PC-3 (cell line): ENCODE measurements around the gene IL17B. TPM values are rescaled to one million over a fixed set of nuclear protein-coding genes. Genes with fewer than 3 reads are reported as not detected.
A peak's percentile ranks its signal among the peaks of the same experiment; 100 is the strongest.

Source experiments
- ATAC-seq: fragments of 200-7000 bp; cut with Tn5 transposase; 2 replicates; pipeline ENCODE4 v1.9.1; 2020; ENCODE audit warnings: mild to moderate bottlenecking, moderate library complexity
- BruUV-seq: library from RNA; stranded (reverse); fragments of 400-500 nt; replicated peaks from 2 replicates; lab custom pipeline; 2021; lab: Mats Ljungman, UMichigan
- CTCF ChIA-PET: fragments of 300-600 bp; sonication (Branson Sonifier 250); formaldehyde crosslinking; loops from one replicate; lab custom pipeline; 2022; ENCODE audit warnings: antibody characterized with exemption; lab: Charles Lee
- POLR2A ChIA-PET: fragments of 300-600 bp; sonication (Branson Sonifier 250); formaldehyde crosslinking; loops from one replicate; lab custom pipeline; 2022; ENCODE audit warnings: antibody characterized with exemption; ENCODE audit not compliant: unreplicated experiment; lab: Charles Lee
- DNase-seq: peaks from one replicate; pipeline ENCODE4 v3.0.0-alpha.2; 2015
- H2AFZ ChIP-seq: fragments of 300-600 bp; sonication (generic); 2 replicates; pipeline ENCODE4 v1.6.0; 2016; ENCODE audit warnings: antibody characterized with exemption, low read length
- H3F3A ChIP-seq: fragments of 300-600 bp; sonication (generic); one replicate; pipeline ENCODE4 v1.6.0; 2017; ENCODE audit warnings: antibody characterized with exemption, low read length, control low read depth, mild to moderate bottlenecking; ENCODE audit not compliant: unreplicated experiment
- H3K27ac ChIP-seq: fragments of 300-600 bp; sonication (generic); 2 replicates; pipeline ENCODE4 v1.5.1; 2016; ENCODE audit warnings: mild to moderate bottlenecking, low read length
- H3K27me3 ChIP-seq: fragments of 300-600 bp; sonication (generic); 2 replicates; pipeline ENCODE4 v1.6.1; 2016; ENCODE audit warnings: low read length, mixed read lengths
- H3K36me3 ChIP-seq: fragments of 300-600 bp; sonication (generic); 2 replicates; pipeline ENCODE4 v1.6.1; 2016; ENCODE audit warnings: low read depth, mixed run types, low read length, mixed read lengths
- H3K4me1 ChIP-seq: fragments of 300-600 bp; sonication (generic); 2 replicates; pipeline ENCODE4 v1.5.1; 2016; ENCODE audit warnings: low read length; ENCODE audit not compliant: insufficient read depth
- H3K4me2 ChIP-seq: fragments of 300-600 bp; sonication (generic); 2 replicates; pipeline ENCODE4 v1.6.0; 2016; ENCODE audit warnings: low read length
- H3K4me3 ChIP-seq: fragments of 300-600 bp; sonication (generic); 2 replicates; pipeline ENCODE4 v1.5.1; 2016; ENCODE audit warnings: mild to moderate bottlenecking, low read length, mixed read lengths
- H3K79me2 ChIP-seq: fragments of 300-600 bp; sonication (generic); 2 replicates; pipeline ENCODE4 v1.6.1; 2017; ENCODE audit warnings: low read length, mixed read lengths
- H3K9ac ChIP-seq: fragments of 300-600 bp; sonication (generic); 2 replicates; pipeline ENCODE4 v1.6.0; 2016; ENCODE audit warnings: mild to moderate bottlenecking, low read length
- H3K9me2 ChIP-seq: fragments of 300-600 bp; sonication (generic); replicated peaks from 2 replicates; pipeline ENCODE4 v1.6.1; 2016; ENCODE audit warnings: mixed run types, low read length, mixed read lengths
- H3K9me3 ChIP-seq: fragments of 300-600 bp; sonication (generic); 2 replicates; pipeline ENCODE4 v1.6.1; 2016; ENCODE audit warnings: low read length, mixed read lengths
- H4K20me1 ChIP-seq: fragments of 300-600 bp; sonication (generic); 2 replicates; pipeline ENCODE4 v1.6.1; 2016; ENCODE audit warnings: low read length, mixed read lengths
- CTCF ChIP-seq: fragments of 300-600 bp; sonication (generic); conservative IDR thresholded peaks from 2 replicates; pipeline ENCODE4 v1.5.1; 2017; ENCODE audit warnings: antibody characterized with exemption, low read depth, mild to moderate bottlenecking, low read length
- EZH2 ChIP-seq: fragments of 300-600 bp; sonication (generic); IDR thresholded peaks from one replicate; pipeline ENCODE4 v1.6.1; 2017; ENCODE audit warnings: antibody characterized with exemption, mild to moderate bottlenecking, low read length; ENCODE audit not compliant: unreplicated experiment
- EZH2phosphoT487 ChIP-seq: fragments of 300-600 bp; sonication (generic); IDR thresholded peaks from 2 replicates; pipeline ENCODE4 v1.6.1; 2018; ENCODE audit warnings: mild to moderate bottlenecking, antibody characterized with exemption, low read length, borderline replicate concordance
- intact Hi-C: fragments of 100-400 bp; cut with micrococcal nuclease; formaldehyde crosslinking; loops from 2 replicates; pipeline ENCODE4 v1.9.0; 2023
- total RNA-seq: library from RNA; depleted of rRNA; stranded (reverse); fragments of >200 nt; gene quantifications from 2 replicates; pipeline ENCODE4 v1.2.3, GENCODE V29; 2014

IL17B gene
- total RNA-seq, 1 experiment from 2014 or later: not detected

DNA sequence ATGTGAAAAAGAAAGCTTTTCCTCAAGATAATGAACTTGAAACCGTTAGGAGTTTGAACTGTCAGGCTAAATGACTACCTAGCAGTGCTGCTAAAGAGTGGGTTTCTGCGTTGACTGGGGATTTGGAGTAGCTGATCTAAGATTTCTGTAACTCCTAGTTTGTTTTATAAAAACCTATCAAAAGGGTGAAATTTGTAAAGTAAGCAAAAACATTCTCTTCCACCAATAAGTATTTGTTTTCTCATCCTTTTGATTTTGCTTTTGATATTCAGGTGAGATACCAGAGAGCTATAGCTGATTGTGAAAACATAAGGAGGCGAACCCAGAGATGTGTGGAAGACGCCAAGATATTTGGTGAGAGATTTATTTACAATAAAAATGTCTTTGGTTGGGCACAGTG is 29.7 kb downstream of the IL17B start:
- Histone ChIP-seq H3K4me1 (peaks cover 20% of the 10 kb centered on the region), H3K4me3 (no peak overlapping the region), H3K27me3 (no peaks in the 10 kb centered on the region), H3K9me3 (no peaks in the 10 kb centered on the region), H2AFZ (no peak overlapping the region), H3K79me2 (peaks cover 79% of the 10 kb centered on the region), H3K9ac (no peak overlapping the region), H3K4me2 (no peak overlapping the region), H3K36me3 (peaks cover 74% of the 10 kb centered on the region), H3K9me2 (no peaks in the 10 kb centered on the region), H3K27ac (no peak overlapping the region), H3F3A (no peaks in the 10 kb centered on the region), H4K20me1 (peaks cover 19% of the 10 kb centered on the region)
- TF ChIP-seq EZH2 (no peak), CTCF (no peak), EZH2phosphoT487 (no peak)
- ChIA-PET CTCF (interaction anchor here (0.7 kb wide), 1 partner anchor 18 kb away, joined by 4 read pairs; no protein-coding TSS in a partner anchor), POLR2A (no interaction called here)
- ATAC-seq: no peak
- no TSS peak for BruUV-seq
- intact Hi-C loops: loop anchor here (5.0 kb wide), 1 partner anchor 207 kb away; the partner anchor contains the start of gene ABLIM3
- DNase-seq: no peak

DNA sequence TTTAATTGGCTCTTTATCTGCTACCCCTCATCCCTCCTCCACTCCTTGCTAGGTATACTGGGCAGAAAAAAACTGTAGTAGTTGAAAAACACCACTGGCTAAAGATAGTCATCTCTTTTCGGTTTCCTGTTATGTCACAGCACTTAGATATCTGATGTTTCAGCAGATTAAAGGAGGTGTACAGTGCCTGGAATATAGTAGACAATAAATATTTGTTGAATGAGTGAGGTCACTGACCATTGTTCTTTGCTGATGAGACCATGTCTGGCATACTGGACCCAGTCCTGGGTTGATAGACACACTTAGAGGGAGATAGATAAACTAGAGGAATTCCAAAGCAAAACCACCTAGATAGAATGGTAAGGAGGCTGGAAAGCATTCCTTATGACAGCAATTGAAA is 30.6 kb downstream of the IL17B start:
- no peak overlapping the region for H3K27ac ChIP-seq
- H3K4me1 ChIP-seq: peaks cover 22% of the 10 kb centered on the region
- CTCF ChIA-PET: no interaction called here
- peaks cover 65% of the 10 kb centered on the region for H3K36me3 ChIP-seq
- no peak overlapping the region for H2AFZ ChIP-seq
- H4K20me1 ChIP-seq: peaks cover 19% of the 10 kb centered on the region
- no peaks in the 10 kb centered on the region for H3F3A ChIP-seq
- no TSS peak for BruUV-seq
- ATAC-seq (no peak), DNase-seq (no peak)
- POLR2A ChIA-PET: no interaction called here
- intact Hi-C loops: loop anchor here (5.0 kb wide), 1 partner anchor 206 kb away; the partner anchor contains the start of gene ABLIM3
- no peaks in the 10 kb centered on the region for H3K27me3 ChIP-seq
- H3K9me3 ChIP-seq: no peaks in the 10 kb centered on the region
- no peaks in the 10 kb centered on the region for H3K9me2 ChIP-seq
- H3K9ac ChIP-seq: no peak overlapping the region
- no peak overlapping the region for H3K4me3 ChIP-seq
- H3K4me2 ChIP-seq: peak overlapping the region; percentile 86; the same call in 1 of the 2 replicates
- H3K79me2 ChIP-seq: peaks cover 76% of the 10 kb centered on the region
- TF ChIP-seq EZH2: no peak

- ATAC-seq (peak; percentile 6), DNase-seq (peak; percentile 52)
- Histone ChIP-seq H3K4me1 (peaks cover 22% of the 10 kb centered on the region), H3F3A (no peaks in the 10 kb centered on the region), H3K9me3 (no peaks in the 10 kb centered on the region), H3K79me2 (peaks cover 54% of the 10 kb centered on the region), H4K20me1 (peaks cover 13% of the 10 kb centered on the region), H3K9me2 (no peaks in the 10 kb centered on the region), H3K36me3 (peaks cover 38% of the 10 kb centered on the region), H3K9ac (peak overlapping the region; percentile 92), H2AFZ (peak overlapping the region; percentile 93), H3K4me3 (peak overlapping the region; percentile 81), H3K27ac (peak overlapping the region; percentile 42), H3K27me3 (no peaks in the 10 kb centered on the region), H3K4me2 (peak overlapping the region; percentile 86)
- ChIA-PET CTCF (interaction anchor here (0.6 to 1.0 kb wide), 4 partner anchors 12 to 31 kb away, joined by 3 to 4 read pairs (median 3); partner anchors contain the start of gene PCYOX1L), POLR2A (interaction anchor here (0.5 to 1.3 kb wide), 3 partner anchors 12 to 216 kb away, joined by 5 to 15 read pairs (median 9); partner anchors contain the start of gene PCYOX1L)
- intact Hi-C loops: loop anchor here (1.0 to 5.0 kb wide), 3 partner anchors 11 to 204 kb away; partner anchors contain the start of gene ABLIM3
- TF ChIP-seq EZH2phosphoT487 (no peak), EZH2 (no peak), CTCF (no peak)
- BruUV-seq: no TSS peak
Measured at GRCh38 chr5:149345892-149346222, 33.2 kb downstream of the IL17B start.
